ENCODE measurements around the gene PID1.

- no peak for TF ChIP-seq CTCF (IDR thresholded peaks at IDR 0.05; ENCODE audit: low read depth, low read length, missing input control)
- TF ChIP-seq RAD21 (IDR thresholded peaks at IDR 0.05), result no peak
- TF ChIP-seq MAX (IDR thresholded peaks at IDR 0.05), result no peak
- no peak for TF ChIP-seq SP1 (IDR thresholded peaks at IDR 0.05)
- TF ChIP-seq JUND (IDR thresholded peaks at IDR 0.05), result no peak
- TF ChIP-seq REST (IDR thresholded peaks at IDR 0.05), result no peak
- no peak for TF ChIP-seq ATF3 (IDR thresholded peaks at IDR 0.05)
- TF ChIP-seq TAF1 (conservative IDR thresholded peaks at IDR 0.05), result no peak
- TF ChIP-seq EGR1 (IDR thresholded peaks at IDR 0.05; ENCODE audit: low read depth in 2 of 2), result no peak
- no peak for TF ChIP-seq NR2F2 (IDR thresholded peaks at IDR 0.05)
- TF ChIP-seq HNF4A (conservative IDR thresholded peaks at IDR 0.05), result no peak
- TF ChIP-seq YY1 (IDR thresholded peaks at IDR 0.05), result no peak
Measured at GRCh38 chr2:229001196-229001595, 269.9 kb downstream of the PID1 start.
